D721Med (cell line): ENCODE measurements around the gene RELL2.

ENCODE experiments used
- DNase-seq: peaks from one replicate; pipeline ENCODE4 v3.0.0; 2011; ENCODE audit warnings: low spot score; ENCODE audit not compliant: insufficient read length
- FAIRE-seq: peaks from 2 replicates; lab custom pipeline; 2011; peaks lifted over from hg19 to GRCh38; lab: Jason Lieb, UNC
- TF ChIP-seq, protein P1 (sequence below): IDR thresholded peaks from 2 replicates; pipeline ENCODE4 v1.5.1; 2012; ENCODE audit warnings: mild to moderate bottlenecking, control low read depth; ENCODE audit not compliant: insufficient read depth; ENCODE audit errors: missing control alignments

RELL2 gene

DNA sequence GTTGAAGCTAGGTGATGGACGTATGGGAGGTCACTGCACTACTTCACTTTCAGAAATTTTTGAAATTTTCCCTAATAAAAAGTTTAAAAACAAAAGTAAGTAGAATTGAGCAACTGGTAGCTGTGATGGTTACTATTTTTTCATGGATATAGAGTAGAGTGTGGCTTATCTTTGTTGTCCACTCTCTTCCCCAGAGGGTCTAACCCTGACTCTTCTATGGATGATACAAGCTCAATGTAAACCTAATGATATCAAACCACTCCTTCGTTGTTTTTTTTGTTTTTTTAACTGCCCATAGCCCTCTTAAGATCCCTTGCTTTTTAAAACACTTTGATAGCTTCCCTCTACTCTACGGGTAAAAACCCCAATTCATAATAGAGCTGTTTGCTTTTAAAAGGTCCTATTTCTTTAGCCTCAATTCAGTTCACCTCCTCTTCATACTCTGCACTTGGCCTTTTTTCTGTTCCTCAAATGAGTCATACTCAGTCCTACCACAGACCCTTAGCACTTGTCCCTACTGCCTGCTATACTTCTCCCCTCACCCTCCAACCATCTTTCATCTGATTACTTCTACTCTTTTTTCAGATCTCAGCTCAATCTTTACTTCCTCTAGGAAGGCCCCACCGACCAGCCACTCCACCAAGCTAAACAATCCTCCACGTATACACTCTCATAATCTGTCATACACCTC is 2.8 kb upstream of the RELL2 start:
- TF ChIP-seq, protein P1, sequence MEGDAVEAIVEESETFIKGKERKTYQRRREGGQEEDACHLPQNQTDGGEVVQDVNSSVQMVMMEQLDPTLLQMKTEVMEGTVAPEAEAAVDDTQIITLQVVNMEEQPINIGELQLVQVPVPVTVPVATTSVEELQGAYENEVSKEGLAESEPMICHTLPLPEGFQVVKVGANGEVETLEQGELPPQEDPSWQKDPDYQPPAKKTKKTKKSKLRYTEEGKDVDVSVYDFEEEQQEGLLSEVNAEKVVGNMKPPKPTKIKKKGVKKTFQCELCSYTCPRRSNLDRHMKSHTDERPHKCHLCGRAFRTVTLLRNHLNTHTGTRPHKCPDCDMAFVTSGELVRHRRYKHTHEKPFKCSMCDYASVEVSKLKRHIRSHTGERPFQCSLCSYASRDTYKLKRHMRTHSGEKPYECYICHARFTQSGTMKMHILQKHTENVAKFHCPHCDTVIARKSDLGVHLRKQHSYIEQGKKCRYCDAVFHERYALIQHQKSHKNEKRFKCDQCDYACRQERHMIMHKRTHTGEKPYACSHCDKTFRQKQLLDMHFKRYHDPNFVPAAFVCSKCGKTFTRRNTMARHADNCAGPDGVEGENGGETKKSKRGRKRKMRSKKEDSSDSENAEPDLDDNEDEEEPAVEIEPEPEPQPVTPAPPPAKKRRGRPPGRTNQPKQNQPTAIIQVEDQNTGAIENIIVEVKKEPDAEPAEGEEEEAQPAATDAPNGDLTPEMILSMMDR = no peak
- DNase-seq = no peak
- FAIRE-seq = no peak

DNA sequence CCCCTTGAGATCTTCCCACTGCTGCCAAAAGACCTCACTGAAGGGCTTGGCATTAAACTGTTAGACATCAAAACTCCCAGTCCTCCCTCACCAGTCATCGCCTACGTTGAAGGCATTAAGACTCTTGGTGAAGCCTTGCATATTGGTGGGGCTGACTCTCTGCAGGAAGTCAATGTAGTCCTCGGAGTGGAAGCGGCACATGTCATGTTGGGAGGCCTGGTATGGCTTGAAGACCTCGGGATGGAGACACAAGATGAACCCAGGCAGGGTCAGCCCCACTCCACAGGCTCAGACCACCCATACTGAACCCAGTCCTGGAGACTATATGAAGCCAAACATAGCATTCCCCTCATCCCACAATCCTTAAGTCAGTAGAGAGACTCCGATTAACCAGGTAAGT is 2.1 kb upstream of the RELL2 start:
- TF ChIP-seq, protein P1 = no peak
- no peak for FAIRE-seq
- no peak for DNase-seq

DNA sequence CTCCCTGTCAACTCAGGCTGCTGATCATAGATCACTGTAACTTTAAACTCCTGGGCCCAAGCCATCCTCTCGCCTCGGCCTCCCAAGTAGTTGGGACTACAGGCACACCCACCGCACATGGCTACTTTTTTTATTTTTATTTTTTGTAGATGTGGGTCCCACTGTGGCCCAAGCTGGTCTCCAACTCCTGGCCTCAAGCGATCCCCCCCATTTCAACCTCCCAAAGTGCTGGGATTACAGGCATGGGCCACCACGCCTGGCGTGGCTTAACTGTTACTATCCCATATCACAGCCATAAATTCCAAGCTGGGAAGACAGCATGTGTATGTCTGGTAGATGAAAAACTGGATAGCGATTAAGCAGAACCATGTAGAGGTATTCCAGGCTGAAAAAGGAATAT is 1.2 kb upstream of the RELL2 start:
- DNase-seq (no peak), FAIRE-seq (no peak)
- TF ChIP-seq, protein P1 = no peak

DNA sequence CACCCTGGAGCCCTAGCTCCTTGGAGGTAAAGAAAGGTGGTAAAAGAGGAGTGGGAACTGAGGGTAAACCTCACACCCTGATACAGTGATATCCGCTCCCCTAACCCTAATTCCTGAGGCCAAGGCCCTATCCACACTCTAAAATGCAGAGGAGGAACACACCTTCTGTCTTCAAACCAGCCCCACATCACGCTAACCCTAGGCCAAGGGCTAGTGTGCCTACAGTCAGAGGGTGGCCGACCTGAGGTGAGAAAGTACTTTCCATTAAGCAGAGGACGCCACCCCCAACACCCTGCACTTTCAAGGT is 738 bp upstream of the RELL2 start:
- FAIRE-seq (no peak), DNase-seq (no peak)
- TF ChIP-seq, protein P1 = no peak

DNA sequence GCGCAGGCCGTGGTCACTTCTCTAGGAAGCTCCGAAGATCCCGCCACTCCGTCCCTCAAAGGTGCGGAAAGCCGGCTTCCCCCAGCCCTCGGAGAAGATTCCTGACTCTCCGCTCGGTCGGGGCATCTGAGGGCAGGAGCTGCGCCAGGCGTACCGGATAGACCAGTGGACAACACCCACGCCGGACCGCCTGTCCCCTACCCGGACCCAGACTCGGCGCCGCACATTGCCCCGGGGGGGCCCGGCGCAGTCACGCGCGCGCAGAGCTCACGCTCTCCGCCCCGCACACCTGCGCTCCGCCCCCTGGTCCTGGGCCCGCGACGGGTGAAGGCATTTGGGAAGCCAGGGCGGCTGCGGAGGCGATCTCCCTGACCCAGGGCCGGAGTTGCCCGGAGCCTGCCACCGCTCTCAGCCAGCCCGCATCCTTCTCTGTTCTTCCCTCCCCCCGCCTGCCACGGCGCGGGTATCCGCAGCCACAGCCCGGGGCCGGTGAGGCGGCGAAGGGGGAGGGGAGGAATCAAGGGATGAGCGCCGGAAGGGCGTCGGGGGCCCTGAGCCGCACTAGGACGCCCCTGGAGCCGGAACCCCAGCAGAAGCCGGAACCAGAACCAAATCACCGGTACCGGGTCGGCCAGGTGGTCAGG is 448 bp downstream of the RELL2 start:
- no peak for DNase-seq
- TF ChIP-seq, protein P1 = no peak
- no peak for FAIRE-seq

DNA sequence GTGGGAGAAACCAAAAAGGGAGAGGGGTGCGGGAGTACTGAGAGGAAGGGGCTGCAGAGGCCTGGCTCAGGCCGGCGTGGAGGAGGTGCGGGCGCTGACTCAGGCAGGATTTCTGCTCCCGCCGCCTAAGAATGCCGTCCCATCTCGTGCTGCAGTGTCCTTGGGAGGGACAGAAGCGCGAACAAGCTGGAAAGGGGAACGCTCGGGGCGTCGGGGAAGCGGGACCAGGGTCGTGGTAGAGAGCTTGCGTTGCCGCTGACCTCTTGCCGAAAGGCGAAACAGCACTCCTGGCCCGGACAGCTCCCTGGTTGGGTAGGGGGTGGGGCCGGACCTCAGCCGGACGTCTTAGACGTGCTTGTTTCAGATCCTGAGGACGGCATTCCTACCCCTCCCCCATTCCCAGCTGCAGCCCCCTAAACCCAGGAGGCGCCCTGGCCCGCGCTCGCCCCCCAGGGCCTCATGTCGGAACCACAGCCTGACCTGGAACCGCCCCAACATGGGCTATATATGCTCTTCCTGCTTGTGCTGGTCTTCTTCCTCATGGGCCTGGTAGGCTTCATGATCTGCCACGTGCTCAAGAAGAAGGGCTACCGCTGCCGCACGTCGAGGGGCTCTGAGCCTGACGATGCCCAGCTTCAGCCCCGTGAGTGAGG is 1.1 kb downstream of the RELL2 start:
- FAIRE-seq (no peak), DNase-seq (no peak)

More for the DNA sequence above, 1.1 kb downstream of the RELL2 start:
- TF ChIP-seq, protein P1 = peak; percentile 36
